H1 (cell line): ENCODE results near the gene PREX1. TPM values are rescaled to one million over a fixed set of nuclear protein-coding genes. Genes with fewer than 3 reads are reported as not detected.

ENCODE experiments used
- CTCF ChIA-PET: fragments of 300-600 bp; sonication (Branson Sonifier 250); formaldehyde crosslinking; loops from one replicate; lab custom pipeline; 2021; ENCODE audit not compliant: partially characterized antibody; lab: Charles Lee
- POLR2A ChIA-PET: fragments of 300-600 bp; sonication (Branson Sonifier 250); formaldehyde crosslinking; loops from one replicate; lab custom pipeline; 2021; ENCODE audit warnings: inconsistent platforms; ENCODE audit not compliant: partially characterized antibody; lab: Charles Lee
- DNase-seq, 2 experiments: peaks; one replicate each; pipeline versions ENCODE4 v3.0.0 to v3.0.0-alpha.2; 2010 to 2022; ENCODE audit warnings: low spot score in 2 of 2, low read depth in 1 of 2, mixed read lengths in 1 of 2
- FAIRE-seq: peaks from 2 replicates; lab custom pipeline; 2011; peaks lifted over from hg19 to GRCh38; lab: Jason Lieb, UNC
- H2AFZ ChIP-seq: 2 replicates; pipeline ENCODE4 v1.8.1; 2012; ENCODE audit warnings: low read length, inconsistent platforms
- H2AK5ac ChIP-seq: 2 replicates; pipeline ENCODE4 v1.6.1; 2013; ENCODE audit warnings: low read depth, low read length
- H2BK120ac ChIP-seq: replicated peaks from 2 replicates; pipeline ENCODE3; 2013; ENCODE audit warnings: low read depth, low read length, inconsistent platforms
- H2BK12ac ChIP-seq: 2 replicates; pipeline ENCODE4 v1.6.1; 2013; ENCODE audit warnings: low read depth, low read length
- H2BK15ac ChIP-seq: 2 replicates; pipeline ENCODE4 v1.6.1; 2013; ENCODE audit warnings: low read length
- H2BK20ac ChIP-seq: 2 replicates; pipeline ENCODE4 v1.6.1; 2013; ENCODE audit warnings: low read length
- H2BK5ac ChIP-seq: 2 replicates; pipeline ENCODE4 v1.6.1; 2013; ENCODE audit warnings: low read depth, low read length
- H3K14ac ChIP-seq: 2 replicates; pipeline ENCODE4 v1.6.1; 2013; ENCODE audit warnings: inconsistent platforms; ENCODE audit not compliant: insufficient read length
- H3K18ac ChIP-seq: 2 replicates; pipeline ENCODE4 v1.6.1; 2013; ENCODE audit warnings: low read length; ENCODE audit errors: extremely low read depth
- H3K23ac ChIP-seq: 2 replicates; pipeline ENCODE4 v1.6.1; 2013; ENCODE audit warnings: inconsistent platforms; ENCODE audit not compliant: insufficient read length
- H3K23me2 ChIP-seq: 2 replicates; pipeline ENCODE4 v1.6.1; 2013; ENCODE audit warnings: low read depth, low read length
- H3K27ac ChIP-seq: 2 replicates; pipeline ENCODE4 v1.6.1; 2011; ENCODE audit warnings: low read depth, low read length, inconsistent platforms
- H3K27me3 ChIP-seq, 4 experiments: replicated peaks in 1 of 4; 1 replicate in 1 of 4; 2 replicates in 3 of 4; pipeline versions ENCODE4 v1.6.1 to v1.8.1; 2011 to 2013; ENCODE audit warnings: low read length in 3 of 4, mild to moderate bottlenecking in 3 of 4, inconsistent platforms in 2 of 4, mixed read lengths in 2 of 4, moderate library complexity in 1 of 4; ENCODE audit not compliant: control insufficient read depth in 3 of 4, insufficient read depth in 3 of 4; ENCODE audit errors: extremely low read depth in 1 of 4
- H3K36me3 ChIP-seq, 4 experiments: 2 replicates each; pipeline versions ENCODE4 v1.6.1 to v1.8.1; 2011 to 2013; ENCODE audit warnings: mild to moderate bottlenecking in 4 of 4, low read length in 3 of 4, moderate library complexity in 2 of 4, control low read depth in 1 of 4, inconsistent platforms in 1 of 4; ENCODE audit not compliant: insufficient read depth in 4 of 4, control insufficient read depth in 2 of 4
- H3K4ac ChIP-seq: replicated peaks from 2 replicates; pipeline ENCODE3; 2013; ENCODE audit warnings: low read length, low read depth, mixed read lengths, inconsistent platforms; ENCODE audit not compliant: insufficient read length
- H3K4me1 ChIP-seq, 4 experiments: replicated peaks in 1 of 4; 1 replicate in 1 of 4; 2 replicates in 3 of 4; pipeline versions ENCODE4 v1.6.1 to v1.8.1; 2011 to 2013; ENCODE audit warnings: low read length in 3 of 4, inconsistent platforms in 2 of 4, mixed read lengths in 1 of 4; ENCODE audit not compliant: insufficient read depth in 4 of 4, control insufficient read depth in 3 of 4
- H3K4me2 ChIP-seq, 2 experiments: 2 replicates each; pipeline versions ENCODE4 v1.6.1 to v1.8.1; 2011 to 2013; ENCODE audit warnings: low read depth in 2 of 2, low read length in 2 of 2, control low read depth in 1 of 2, inconsistent platforms in 1 of 2, mild to moderate bottlenecking in 1 of 2; ENCODE audit not compliant: insufficient read depth in 1 of 2
- H3K4me3 ChIP-seq, 4 experiments: fragments of 200-600, 300-600 bp in 1 of 4; sonication (generic), shearing (Covaris generic), sonication (Bioruptor Twin) in 1 of 4; 2 replicates each; pipeline versions ENCODE4 v1.5.1 to v1.8.1; 2011 to 2016; ENCODE audit warnings: low read length in 4 of 4, low read depth in 3 of 4, control low read depth in 2 of 4, inconsistent platforms in 2 of 4, mild to moderate bottlenecking in 2 of 4, mixed read lengths in 1 of 4, moderate library complexity in 1 of 4; ENCODE audit not compliant: insufficient read depth in 2 of 4; ENCODE audit errors: extremely low read depth in 1 of 4
- H3K56ac ChIP-seq: replicated peaks from 2 replicates; pipeline ENCODE3; 2013; ENCODE audit warnings: low read depth, mild to moderate bottlenecking, mixed read lengths, low read length, inconsistent platforms; ENCODE audit not compliant: insufficient read length
- H3K79me1 ChIP-seq: 2 replicates; pipeline ENCODE4 v1.6.1; 2013; ENCODE audit warnings: low read depth, low read length, control low read depth
- H3K79me2 ChIP-seq, 2 experiments: 2 replicates each; pipeline versions ENCODE4 v1.6.1 to v1.8.1; 2012 to 2013; ENCODE audit warnings: low read length in 2 of 2, mild to moderate bottlenecking in 2 of 2, inconsistent platforms in 1 of 2; ENCODE audit not compliant: insufficient read depth in 2 of 2, control insufficient read depth in 1 of 2
- H3K9ac ChIP-seq, 4 experiments: replicated peaks in 1 of 4; 1 replicate in 1 of 4; 2 replicates in 3 of 4; pipeline versions ENCODE4 v1.6.1 to v1.8.1; 2011 to 2013; ENCODE audit warnings: low read depth in 3 of 4, low read length in 3 of 4, control low read depth in 2 of 4, mild to moderate bottlenecking in 2 of 4, moderate library complexity in 2 of 4, inconsistent platforms in 1 of 4; ENCODE audit errors: extremely low read depth in 1 of 4
- H3K9me3 ChIP-seq, 2 experiments: 2 replicates each; pipeline versions ENCODE4 v1.6.1 to v1.8.1; 2012 to 2013; ENCODE audit warnings: mild to moderate bottlenecking in 2 of 2, moderate library complexity in 2 of 2, control low read depth in 1 of 2, inconsistent platforms in 1 of 2, low read depth in 1 of 2, low read length in 1 of 2, mixed read lengths in 1 of 2; ENCODE audit not compliant: insufficient read depth in 2 of 2
- H4K20me1 ChIP-seq, 2 experiments: replicated peaks in 1 of 2; 2 replicates each; pipeline versions ENCODE3 to v1.8.1; 2011 to 2013; ENCODE audit warnings: inconsistent platforms in 2 of 2, low read length in 2 of 2, mild to moderate bottlenecking in 1 of 2; ENCODE audit not compliant: insufficient read depth in 2 of 2, control insufficient read depth in 1 of 2
- H4K5ac ChIP-seq: 2 replicates; pipeline ENCODE4 v1.6.1; 2013; ENCODE audit warnings: low read length, low read depth, mixed read lengths, inconsistent platforms; ENCODE audit not compliant: insufficient read length
- H4K8ac ChIP-seq: 2 replicates; pipeline ENCODE4 v1.8.0; 2013; ENCODE audit warnings: mild to moderate bottlenecking, moderate library complexity, low read length, inconsistent platforms; ENCODE audit not compliant: insufficient read depth; ENCODE audit errors: extremely low read depth
- H4K91ac ChIP-seq: replicated peaks from 2 replicates; pipeline ENCODE3; 2013; ENCODE audit warnings: low read length, mixed read lengths, inconsistent platforms; ENCODE audit not compliant: insufficient read length
- ASH2L ChIP-seq: fragments of 200-600, 300-600 bp; sonication (generic); IDR thresholded peaks from one replicate; pipeline ENCODE4 v1.7.1; 2017; ENCODE audit warnings: low read length
- EGR1 ChIP-seq: IDR thresholded peaks from 2 replicates; pipeline ENCODE4 v1.6.1; 2011; ENCODE audit warnings: low read depth, low read length, borderline replicate concordance
- KDM4A ChIP-seq: IDR thresholded peaks from one replicate; pipeline ENCODE4 v1.7.1; 2012; ENCODE audit warnings: low read depth, mild to moderate bottlenecking, moderate library complexity, low read length, inconsistent platforms; ENCODE audit not compliant: severe bottlenecking
- POLR2A ChIP-seq, 2 experiments: IDR thresholded peaks; 1 replicate in 1 of 2; 2 replicates in 1 of 2; pipeline ENCODE4 v1.6.1; 2011; ENCODE audit warnings: low read depth in 2 of 2, low read length in 2 of 2, mild to moderate bottlenecking in 2 of 2; ENCODE audit errors: control extremely low read depth in 1 of 2
- SIRT6 ChIP-seq: IDR thresholded peaks from one replicate; pipeline ENCODE4 v1.7.1; 2012; ENCODE audit warnings: low read length, inconsistent platforms
- WGBS, 2 experiments: shearing (Covaris generic) in 1 of 2; methylation state at CpG; one replicate each; pipeline versions ENCODE4 v1.1.6 to v1.1.7; 2013 to 2015; ENCODE audit warnings: low lambda C conversion rate in 2 of 2, mixed read lengths in 2 of 2, inconsistent platforms in 1 of 2, low coverage in 1 of 2, missing lambda C conversion rate in 1 of 2; ENCODE audit not compliant: insufficient replicate concordance in 2 of 2, insufficient coverage in 1 of 2, insufficient read length in 1 of 2; ENCODE audit errors: extremely low coverage in 1 of 2, missing lambda C conversion rate in 1 of 2; 5-methylcytosine and 5-hydroxymethylcytosine counted together
- polyA plus RNA-seq, 7 experiments: library from polyadenylated mRNA; depleted of rRNA in 3 of 7; stranded (reverse) in 5 of 7; unstranded in 2 of 7; fragments of >200 nt in 5 of 7; fragments of 200-250 nt in 2 of 7; gene quantifications; 1 replicate in 5 of 7; 2 replicates in 1 of 7; 4 replicates in 1 of 7; pipeline versions ENCODE4 v1.2.1 to v1.2.3, GENCODE V29; 2011 to 2013; ENCODE audit warnings: missing spikeins in 2 of 7, mixed read lengths in 2 of 7
- total RNA-seq: library from RNA; stranded (reverse); fragmentation: NEBNext Ultra II Directional; extraction: Animal tissue kit (Norgen Biotek cat#: 25700); gene quantifications from 2 replicates; pipeline ENCODE4 v1.2.1, GENCODE V29; 2021
- TF ChIP-seq, protein P1 (sequence below): IDR thresholded peaks from 2 replicates; pipeline ENCODE4 v1.6.1; 2011; ENCODE audit warnings: low read length, improper control_type of control experiment

PREX1 gene
- total and polyA plus RNA-seq, 2 of the 8 experiments (the other 6 are each of a cell fraction or from before 2014, with no cell fraction given) = 10.7 to 12.8 TPM

- no peaks in the 10 kb centered on the region for H3K79me2 ChIP-seq
- no peak overlapping the region for H3K4me2 ChIP-seq
- DNase-seq = no peak
- no peak overlapping the region for H3K14ac ChIP-seq
- H3K23ac ChIP-seq = no peak overlapping the region
- WGBS, 2 experiments = 89% methylated on average over 8 of the region's 8 CpGs; no CpG with 5 or more reads in 1 of the 2 experiments
- H3K23me2 ChIP-seq = no peaks in the 10 kb centered on the region
- peaks cover 0 to under 1% (median 0%) of the 10 kb centered on the region in 4 experiments; a peak in 1 of 7 replicates for H3K4me1 ChIP-seq
- H2BK12ac ChIP-seq = no peak overlapping the region
- H3K9ac ChIP-seq = no peak overlapping the region
- CTCF ChIA-PET = no interaction called here
- no peak overlapping the region for H3K56ac ChIP-seq
- TF ChIP-seq ASH2L (no peak), KDM4A (no peak), EGR1 (no peak), POLR2A (IDR thresholded peaks at IDR 0.05; ENCODE audit: control extremely low read depth in 1 of 2, low read depth in 2 of 2, low read length in 2 of 2) (no peak), SIRT6 (no peak)
- TF ChIP-seq, protein P1, sequence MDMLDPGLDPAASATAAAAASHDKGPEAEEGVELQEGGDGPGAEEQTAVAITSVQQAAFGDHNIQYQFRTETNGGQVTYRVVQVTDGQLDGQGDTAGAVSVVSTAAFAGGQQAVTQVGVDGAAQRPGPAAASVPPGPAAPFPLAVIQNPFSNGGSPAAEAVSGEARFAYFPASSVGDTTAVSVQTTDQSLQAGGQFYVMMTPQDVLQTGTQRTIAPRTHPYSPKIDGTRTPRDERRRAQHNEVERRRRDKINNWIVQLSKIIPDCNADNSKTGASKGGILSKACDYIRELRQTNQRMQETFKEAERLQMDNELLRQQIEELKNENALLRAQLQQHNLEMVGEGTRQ = no peak
- no peak overlapping the region for H4K8ac ChIP-seq
- peaks cover 0 to 3% (median 0%) of the 10 kb centered on the region in 4 experiments; a peak in 1 of 8 replicates for H3K36me3 ChIP-seq
- POLR2A ChIA-PET = no interaction called here
- H2BK20ac ChIP-seq = no peak overlapping the region
- H2AK5ac ChIP-seq = no peak overlapping the region
- H3K27me3 ChIP-seq = no peaks in the 10 kb centered on the region; a peak in 2 of 7 replicates
- no peak overlapping the region for H2AFZ ChIP-seq
- FAIRE-seq = no peak
- H2BK5ac ChIP-seq = no peak overlapping the region
- H2BK15ac ChIP-seq = no peak overlapping the region
- H4K91ac ChIP-seq = no peak overlapping the region
- H4K5ac ChIP-seq = no peak overlapping the region
- H3K27ac ChIP-seq = no peak overlapping the region
- no peak overlapping the region for H3K4ac ChIP-seq
- peaks cover 2% of the 10 kb centered on the region; the same call in 1 of the 2 replicates for H3K79me1 ChIP-seq
- no peak overlapping the region for H3K4me3 ChIP-seq
- H2BK120ac ChIP-seq = no peak overlapping the region
- H4K20me1 ChIP-seq = no peaks in the 10 kb centered on the region
- H3K9me3 ChIP-seq = peaks cover 12 to 16% of the 10 kb centered on the region in 2 experiments
- H3K18ac ChIP-seq = no peak overlapping the region
Observed at GRCh38 chr20:48777005-48777404, 50.8 kb downstream of the PREX1 start.
